ENCODE measurements around the gene CDT1.
"Not testable (repeated sequence)": the region's sequence is repeated elsewhere in the genome, so short reads cannot be mapped to it uniquely, and the experiment has no call there.

CDT1 gene

DNA sequence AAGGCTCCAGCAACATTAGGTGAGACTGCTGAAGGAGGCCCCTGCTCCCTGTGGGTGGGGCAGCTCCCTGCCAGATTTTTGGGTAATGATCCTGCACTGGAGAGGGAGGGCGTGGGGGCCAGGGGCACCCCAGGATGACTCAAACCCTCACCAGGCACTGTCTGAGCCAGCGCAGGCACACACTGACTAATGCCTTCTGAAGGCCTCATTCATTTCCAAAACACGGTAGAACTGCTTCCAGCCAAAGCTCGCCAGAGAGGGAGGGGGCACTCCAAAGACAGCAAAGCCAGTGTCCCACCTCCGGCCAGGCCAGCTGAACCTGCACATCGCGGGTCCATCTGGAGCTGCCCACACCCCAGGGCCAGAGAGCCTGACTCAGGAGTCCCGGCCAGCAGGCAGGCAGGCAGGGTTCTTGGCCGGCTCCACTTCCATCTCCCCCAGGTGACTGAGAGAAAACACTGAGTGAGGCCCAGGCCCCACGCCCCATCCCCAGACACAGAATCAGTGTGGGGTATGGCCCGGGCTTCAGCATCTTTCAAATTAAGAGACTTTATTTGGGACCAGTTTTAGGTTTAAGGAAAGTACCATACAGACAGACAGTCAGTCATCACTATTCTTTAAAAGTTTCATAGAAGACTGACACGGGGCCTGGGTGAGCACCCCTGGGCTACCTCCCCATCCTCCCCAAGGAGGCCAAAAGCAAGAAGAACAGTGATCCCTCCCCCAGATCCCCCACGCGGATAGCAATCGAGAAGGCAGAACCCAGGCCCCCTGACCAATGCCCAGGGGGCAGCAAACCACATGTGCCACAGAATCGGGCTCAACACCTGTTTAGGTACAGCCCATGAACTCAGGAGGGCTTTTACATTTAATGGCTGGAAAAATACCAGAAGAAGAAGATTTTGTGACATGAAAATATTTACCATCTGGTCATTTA is 20.9 kb upstream of the CDT1 start:
- in situ Hi-C loops (cut with MboI; ENCODE audit: low sequenced_read_pairs) = no loop called here

DNA sequence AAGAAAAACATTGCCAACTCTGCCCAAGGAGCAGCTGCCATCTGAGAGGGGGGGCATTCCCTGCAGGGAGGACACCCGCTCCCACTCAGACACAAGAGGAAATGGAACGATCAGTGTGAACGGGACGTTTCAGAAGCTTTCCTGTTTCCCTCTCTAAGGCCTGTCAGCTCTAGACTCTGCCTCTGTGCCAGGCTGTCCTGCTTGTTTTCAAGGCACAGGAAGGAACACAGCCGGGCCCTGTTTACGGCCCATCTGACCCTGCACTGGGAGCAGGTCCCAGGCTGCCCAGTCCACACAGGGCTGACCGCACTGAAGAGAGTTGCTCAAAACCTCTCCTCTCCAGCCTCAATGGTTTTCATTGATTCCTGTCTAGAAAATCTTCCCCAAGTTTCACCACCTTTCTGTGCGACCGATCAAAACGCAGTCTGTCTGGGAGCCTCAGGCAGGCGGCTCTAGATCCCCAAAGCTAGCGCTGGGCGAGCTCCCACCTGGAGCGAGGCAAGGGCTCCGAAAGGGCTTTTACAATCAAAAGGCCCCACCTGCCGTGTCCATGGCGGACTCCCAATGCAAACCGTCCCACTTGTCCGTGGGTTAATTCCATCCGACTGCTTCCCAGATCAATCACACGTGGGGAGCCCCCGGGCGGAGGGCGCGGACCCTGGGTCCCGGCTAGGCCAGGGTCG is 20.1 kb upstream of the CDT1 start:
- in situ Hi-C loops (cut with MboI; ENCODE audit: low sequenced_read_pairs) = no loop called here

DNA sequence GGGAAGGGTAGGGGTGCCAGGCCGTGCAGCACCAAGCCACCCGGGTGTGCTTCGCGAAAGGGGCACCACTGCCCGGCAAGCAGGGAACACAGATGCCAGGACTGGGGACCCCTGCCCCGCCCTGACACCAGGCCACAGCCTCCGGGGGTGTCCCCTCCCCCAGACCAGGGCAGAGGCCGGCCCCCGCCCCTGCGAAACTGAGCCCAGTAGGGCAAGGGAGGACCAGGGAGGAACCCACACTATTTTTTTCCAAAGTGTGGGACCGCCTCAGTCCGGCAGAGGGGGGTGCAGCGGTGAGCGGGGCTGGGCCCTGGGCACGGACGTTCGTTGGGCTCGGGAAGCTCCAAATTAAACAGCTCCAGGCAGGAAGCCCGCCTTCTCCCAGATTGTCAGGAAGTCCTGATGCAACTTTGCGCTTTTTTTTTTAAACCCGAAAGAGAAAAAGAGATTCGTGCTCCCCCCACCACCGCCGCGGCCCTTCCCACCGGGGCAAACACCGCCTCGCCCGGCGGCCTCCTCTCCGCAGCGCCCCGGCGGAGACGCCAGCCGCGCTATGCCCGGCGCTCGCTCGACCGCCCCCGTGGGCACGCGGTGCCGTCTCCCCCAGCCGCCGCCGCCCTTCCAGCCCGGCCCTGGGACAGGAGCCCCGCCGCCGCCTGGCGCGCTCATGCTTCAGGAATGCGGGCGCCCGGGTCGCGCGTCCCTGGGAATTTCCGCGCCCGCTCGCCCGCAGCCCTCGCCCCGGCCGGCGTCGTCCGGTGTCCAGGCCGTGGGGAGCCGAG is 19.3 kb upstream of the CDT1 start:
- in situ Hi-C loops (cut with MboI; ENCODE audit: low sequenced_read_pairs) = no loop called here

DNA sequence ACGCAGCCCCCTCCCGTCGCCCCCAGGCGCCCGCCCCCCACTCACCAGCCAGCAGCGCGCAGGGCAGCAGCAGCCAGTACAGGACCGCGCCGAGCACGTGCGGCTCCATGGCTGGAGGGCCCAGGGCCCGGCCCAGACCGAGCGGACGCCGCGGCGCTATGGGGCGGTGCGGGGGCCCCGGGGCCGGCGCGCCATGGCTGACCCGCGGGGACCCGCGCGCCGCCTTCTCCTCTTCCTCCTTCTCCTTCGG is 18.8 kb upstream of the CDT1 start:
- in situ Hi-C loops (cut with MboI; ENCODE audit: low sequenced_read_pairs) = no loop called here

DNA sequence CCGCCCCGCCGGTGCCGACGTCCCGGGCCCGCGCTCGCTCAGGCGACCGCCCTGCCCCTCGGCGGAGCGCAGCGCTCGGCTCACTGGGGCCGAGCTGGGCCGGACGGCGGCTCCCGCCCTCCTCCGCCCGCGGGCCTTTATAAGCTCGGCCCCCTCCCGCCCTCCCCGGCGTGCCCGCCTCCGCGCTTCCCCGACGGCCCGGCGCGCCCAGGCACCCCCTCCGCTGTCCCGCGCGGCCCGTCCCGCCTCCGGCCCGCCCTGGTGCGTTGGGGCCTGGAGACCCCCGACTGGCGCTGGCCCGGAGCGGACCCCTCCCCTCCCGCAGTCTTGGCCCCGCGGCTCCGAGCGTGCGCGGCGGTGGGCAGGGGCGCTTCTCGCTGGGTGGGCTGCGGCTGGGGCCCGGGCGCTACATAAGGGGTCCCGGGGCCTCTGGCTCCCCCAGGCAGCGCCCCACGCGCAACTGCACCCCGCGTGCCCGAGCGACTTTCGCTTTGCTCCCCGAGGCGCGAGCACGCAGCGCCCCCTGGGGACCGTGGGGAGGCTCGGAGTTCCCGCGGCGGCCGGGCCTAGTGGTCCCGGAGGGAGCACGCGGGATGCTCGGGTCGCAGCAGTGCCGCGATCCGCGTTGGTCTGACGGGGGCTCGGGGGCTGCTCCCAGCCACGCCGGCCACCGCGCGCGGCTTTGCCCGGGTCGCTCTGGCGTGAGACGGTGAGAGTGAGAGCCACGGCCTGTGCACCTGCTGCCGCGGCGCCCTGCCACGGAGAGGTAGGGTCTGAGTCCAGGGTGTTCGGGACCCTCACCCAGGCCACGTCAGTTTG is 18.3 kb upstream of the CDT1 start, which contains the start of gene PIEZO1:
Gene PIEZO1 (minus strand): TSS at position 115 of the 819 bp plus-strand sequence. CDS start 256 bp downstream, outside the sequence.
- in situ Hi-C loops (cut with MboI; ENCODE audit: low sequenced_read_pairs) = no loop called here

DNA sequence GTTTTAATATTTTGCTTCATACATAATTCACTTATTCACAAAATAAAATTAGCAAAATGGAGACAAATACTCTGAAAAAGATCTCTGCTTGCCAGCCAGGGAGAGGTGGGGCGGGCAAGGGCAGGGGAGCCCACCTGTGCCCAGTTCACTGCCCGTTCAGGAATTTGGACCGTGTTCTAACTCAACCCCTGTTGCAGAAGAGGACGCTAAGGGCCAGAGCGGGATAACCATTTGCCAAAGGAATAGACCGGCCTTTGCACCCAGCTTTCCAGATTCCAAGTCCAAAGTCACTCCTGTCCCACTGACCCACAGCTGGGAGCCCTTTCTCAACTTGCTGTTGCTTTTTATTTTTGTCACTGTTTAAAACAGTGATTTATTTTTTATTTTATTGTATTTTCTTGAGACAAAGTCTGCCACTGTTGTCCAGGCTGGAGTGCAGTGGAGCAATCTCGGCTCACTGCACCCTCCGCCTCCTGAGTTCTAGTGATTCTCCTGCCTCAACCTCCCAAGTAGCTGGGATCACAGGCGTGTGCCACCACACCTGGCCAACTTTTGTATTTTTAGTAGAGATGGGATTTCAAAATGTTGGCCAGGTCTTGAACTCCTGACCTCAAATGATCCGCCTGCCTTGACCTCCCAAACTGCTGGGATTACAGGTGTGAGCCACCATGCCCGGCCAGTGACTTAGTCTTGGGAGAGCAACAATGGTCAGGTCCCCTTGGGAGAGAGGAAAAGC is 15.8 kb upstream of the CDT1 start:
- in situ Hi-C loops (cut with MboI; ENCODE audit: low sequenced_read_pairs) = no loop called here

DNA sequence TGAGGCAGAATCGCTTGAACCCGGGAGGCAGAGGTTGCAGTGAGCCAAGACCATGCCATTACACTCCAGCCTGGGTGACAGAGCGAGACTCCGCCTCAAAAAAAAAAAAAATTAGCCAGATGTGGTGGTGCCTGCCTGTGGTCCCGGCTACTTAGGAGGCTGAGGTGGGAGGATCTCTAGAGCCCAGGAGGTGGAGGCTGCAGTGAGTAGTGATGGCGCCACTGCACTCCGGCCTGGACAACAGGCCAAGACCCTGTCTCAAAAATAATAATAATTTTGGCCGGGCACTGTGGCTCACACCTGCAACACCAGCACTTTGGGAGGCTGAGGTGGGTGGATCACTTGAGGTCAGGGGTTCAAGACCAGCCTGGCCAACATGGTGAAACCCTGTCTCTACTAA is 14.8 kb upstream of the CDT1 start:
- in situ Hi-C loops (cut with MboI; ENCODE audit: low sequenced_read_pairs) = not testable (repeated sequence)

DNA sequence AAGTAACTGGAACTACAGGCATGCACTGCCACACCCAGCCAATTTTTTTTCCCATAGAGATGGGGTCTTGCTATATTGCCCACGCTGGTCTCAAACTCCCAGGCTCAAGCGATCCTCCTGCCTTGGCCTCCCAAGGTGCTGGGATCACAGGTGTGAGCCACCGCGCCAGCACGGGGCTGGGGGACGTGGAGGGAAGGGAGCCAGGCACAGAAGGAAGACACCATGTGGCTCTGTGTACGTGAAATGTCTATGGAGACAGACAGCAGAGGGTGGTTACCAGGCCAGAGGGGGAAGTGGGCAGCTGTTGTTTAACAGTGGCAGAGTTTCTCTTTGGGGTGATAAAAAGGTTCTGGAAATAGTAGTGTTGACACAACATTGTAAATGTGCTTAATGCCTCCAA is 14.0 kb upstream of the CDT1 start:
- in situ Hi-C loops (cut with MboI; ENCODE audit: low sequenced_read_pairs) = no loop called here

DNA sequence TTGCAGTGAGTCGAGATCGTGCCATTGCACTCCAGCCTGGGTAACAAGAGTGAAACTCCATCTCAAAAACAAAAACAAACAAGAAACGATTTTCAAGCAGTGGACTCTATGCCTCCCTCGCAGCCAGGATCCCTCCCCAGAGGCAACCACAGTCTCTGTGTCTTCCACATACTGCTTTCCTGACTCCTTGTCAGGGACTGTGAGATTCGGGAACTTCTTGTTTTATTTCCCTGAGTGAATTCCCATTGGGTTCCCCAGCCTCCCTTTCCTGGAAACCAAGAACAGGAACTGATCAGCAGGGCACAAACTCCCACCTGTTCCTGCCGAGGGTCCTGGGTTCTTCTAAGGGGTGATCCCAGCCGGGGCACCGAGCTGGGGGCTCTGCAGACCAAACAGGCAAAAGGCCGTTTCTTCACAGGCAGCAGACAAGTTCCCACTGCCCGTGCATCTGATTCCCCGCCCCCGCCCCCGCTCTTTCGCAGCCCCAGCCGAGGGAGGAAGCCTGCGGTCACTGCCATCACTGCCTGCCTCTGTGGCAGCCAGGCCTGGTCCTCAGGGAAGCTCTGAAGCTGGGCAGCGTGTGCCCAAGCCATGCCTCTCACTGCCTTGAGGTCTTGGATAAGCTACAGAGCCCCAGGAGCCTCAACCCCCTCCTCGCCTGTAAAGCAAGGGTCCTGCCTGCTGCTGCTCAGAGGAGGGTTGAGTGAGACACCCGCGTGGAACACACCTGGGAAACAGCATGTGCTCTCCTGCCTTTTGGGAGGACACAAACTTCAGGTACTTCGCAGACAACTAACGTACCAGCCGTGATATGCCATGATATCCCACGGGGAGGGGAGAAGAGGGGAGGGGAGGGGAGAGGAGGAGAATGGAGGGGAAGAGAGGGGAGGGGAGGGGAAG is 13.0 kb upstream of the CDT1 start:
- in situ Hi-C loops (cut with MboI; ENCODE audit: low sequenced_read_pairs) = no loop called here

DNA sequence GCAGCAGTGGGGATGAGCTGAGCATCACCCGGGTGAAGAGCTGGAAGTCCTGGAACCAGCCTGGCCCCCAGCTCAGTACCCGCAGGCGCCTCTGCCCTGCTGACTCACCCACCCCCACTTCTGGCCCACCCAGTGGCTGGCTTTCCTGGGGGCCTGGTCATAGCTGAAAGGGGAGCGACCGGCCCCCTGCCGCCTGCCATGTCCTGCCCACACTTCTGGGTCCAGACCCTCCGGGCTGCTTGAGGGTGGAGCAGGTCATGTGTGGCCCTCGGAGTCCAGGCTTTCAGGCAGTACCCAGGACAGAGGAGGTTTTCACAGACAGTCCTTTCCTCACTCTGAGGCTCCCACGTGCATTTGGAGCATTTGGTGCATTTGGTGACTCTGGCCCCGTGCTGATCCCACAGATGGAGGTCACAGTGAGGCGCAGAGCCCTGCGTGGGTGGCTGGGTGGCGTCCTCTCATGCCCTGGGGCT is 11.5 kb upstream of the CDT1 start:
- in situ Hi-C loops (cut with MboI; ENCODE audit: low sequenced_read_pairs) = no loop called here

DNA sequence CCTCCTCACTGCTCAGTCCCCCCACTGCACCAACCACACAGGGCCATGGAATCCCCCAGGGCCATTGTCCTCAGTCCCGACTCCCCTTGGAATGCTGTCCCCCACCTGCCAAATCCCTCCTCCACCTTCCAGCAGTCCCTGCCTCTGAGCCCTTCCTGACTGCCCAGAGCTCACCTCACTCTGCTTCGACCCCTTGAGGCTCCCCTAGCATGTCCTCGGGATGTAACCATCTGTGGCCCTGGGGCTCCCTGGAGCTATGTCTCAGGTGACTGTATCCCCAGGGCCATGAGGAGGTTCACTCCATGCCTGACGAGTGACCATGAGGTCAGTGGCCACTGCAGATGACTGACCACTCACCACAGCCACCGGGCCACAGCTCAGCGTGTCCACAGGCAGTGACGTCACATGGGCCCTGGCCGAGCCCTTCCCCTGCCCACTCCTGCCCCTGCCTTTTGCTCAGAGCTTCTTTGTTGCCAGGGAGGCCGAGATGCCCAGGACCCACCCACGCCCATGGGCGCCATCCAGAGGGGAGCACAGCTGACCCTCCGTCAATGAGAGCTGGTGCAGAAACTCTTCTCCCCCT is 10.8 kb upstream of the CDT1 start:
- in situ Hi-C loops (cut with MboI; ENCODE audit: low sequenced_read_pairs) = no loop called here

DNA sequence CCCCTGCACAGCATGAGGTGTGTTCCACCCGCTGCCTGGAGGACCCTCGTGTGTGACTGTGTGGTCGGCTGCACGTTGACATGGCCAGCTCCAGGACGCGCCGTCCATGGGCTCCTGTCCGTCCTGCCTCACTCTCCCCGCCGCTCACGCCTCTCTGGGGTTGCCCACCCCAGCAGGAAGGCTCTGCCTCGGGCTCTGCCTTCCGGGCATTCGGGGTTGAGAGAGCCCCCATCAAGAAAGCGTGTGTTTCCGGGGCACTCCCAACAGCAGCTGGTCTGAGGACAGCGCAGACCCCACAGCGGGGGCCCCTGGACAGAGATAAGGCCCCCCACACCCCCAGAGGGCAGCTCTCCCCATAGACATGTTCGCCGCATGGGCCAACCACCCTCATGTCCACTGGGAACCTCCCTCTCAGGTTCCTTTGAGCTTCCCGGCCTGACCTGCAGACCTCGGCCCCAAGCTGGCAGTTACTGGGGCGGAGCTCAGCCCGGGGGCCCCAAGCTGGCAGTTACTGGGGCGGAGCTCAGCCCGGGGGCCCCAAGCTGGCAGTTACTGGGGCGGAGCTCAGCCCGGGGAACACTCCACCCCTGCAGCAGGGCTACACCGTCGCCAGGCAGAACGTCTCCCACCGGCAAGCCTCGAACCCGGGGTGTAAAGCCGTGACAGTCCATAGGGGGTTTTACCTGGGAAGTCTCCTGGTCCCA is 10.2 kb upstream of the CDT1 start:
- in situ Hi-C loops (cut with MboI; ENCODE audit: low sequenced_read_pairs) = no loop called here

DNA sequence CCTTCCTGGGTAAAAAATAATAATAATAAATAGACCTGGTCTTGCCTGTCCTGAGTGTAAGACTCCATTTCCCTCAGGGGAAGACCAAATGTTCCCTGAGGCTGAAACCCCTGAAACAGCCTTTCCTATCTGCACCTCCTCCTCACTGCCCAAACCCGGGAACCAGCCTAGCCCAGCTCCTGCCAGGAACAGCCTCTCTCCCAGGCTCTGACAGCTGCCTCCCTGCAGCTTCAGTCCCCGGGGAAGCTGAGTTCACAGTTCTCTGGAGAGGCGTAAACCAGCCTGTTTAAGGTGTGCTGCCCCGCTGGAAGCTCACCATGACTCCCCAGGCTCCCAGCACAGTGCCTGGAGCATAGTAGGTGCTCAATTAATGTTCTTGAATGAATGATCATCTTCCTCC is 7.3 kb upstream of the CDT1 start:
- in situ Hi-C loops (cut with MboI; ENCODE audit: low sequenced_read_pairs) = no loop called here

DNA sequence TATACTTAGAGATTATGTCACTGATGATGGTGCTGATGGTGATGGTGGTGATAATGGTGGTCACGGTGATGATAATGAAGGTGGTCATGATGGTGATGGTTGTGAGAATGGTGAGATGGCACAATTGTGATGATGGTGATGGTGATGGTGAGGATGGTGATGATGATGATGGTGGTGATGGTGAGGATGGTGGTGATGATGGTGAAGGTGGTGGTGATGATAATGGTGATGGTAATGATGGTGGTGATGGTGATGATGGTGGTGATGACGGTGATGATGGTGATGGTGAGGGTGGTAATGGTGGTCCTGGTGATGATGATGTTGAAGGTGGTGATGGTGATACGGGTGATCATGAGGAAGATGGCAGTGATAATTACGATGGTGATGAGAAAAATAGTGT is 5.5 kb upstream of the CDT1 start:
- in situ Hi-C loops (cut with MboI; ENCODE audit: low sequenced_read_pairs) = no loop called here

DNA sequence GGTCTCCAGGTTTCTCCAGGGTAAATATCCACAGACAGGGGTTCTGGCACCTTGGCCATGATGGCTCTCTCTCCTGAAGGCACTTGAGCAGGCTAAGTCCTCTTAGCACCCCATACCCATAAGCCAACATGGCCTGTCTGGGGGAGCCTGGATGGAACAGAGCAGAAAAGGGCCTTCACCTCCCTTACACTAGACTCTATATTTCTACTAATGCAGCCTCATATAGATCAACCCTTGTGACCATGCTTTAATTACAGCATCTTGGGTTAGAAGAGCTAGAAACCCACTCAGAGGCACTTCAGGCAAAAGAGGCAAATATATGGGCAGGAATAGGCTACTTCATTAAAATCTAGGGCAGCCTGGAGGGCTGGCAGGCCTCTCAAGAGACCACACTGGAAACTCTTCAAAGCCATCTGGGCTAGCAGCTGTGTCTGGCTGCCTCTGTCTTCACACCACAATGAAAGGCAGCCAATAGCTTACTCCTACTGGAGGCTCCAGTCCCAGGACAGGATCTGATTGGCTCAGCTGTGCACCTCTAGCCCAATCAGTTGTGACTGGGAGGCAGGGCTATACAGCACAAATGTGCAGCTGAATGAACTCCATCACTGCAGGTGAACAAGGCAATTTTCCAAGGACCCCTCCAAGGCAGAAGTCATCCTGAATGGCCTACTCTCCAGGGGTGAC is 4.7 kb upstream of the CDT1 start:
- in situ Hi-C loops (cut with MboI; ENCODE audit: low sequenced_read_pairs) = no loop called here

DNA sequence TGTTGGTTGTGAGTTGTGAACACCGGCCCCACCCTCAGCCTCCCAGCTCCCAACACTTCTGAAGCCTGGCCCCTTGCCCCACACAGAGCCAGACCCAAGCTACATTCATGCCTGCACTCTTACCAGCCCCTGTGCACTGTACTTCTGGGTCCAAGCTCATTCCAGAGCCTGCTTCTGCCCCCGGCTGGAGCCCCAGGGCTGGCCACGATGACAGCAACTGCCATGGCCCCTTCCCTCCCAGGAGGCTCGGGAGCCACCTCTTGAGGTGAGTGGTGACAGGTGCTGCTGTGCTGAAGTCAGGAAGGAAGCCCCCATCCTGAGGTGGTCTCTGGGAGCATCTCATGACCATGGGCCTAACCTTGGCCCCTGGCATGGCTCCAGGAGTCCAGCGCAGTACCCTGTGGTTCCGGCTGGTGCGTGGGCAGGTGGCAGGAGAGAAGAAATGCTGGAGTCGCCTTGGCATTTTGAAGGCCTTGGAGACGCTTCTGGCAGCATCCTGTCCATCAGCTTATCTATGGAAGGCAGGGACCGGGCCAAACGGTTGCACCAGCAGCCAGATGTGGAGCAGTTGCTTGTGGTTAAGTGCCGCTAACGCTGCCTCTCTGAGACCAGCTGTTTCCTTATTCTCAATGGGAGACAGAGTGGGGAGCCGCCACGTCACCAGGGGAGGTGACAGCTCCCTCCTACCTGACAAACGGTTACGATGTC is 3.9 kb upstream of the CDT1 start:
- in situ Hi-C loops (cut with MboI; ENCODE audit: low sequenced_read_pairs) = no loop called here

DNA sequence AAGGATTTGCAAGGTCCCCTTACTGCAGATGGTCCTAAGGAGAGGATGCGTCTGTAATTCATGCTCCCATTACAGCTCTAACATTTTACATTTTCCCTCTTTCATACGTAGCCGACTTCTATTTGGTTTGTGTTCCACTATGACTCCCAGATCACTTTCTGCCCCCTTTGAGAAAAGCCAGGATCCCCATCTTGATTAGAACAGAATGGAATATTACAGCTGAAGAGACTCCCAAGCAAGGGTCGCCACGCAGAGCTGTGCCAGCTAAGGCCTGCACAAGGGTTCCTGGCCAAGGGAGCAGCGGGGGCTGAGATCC is 3.4 kb upstream of the CDT1 start:
- in situ Hi-C loops (cut with MboI; ENCODE audit: low sequenced_read_pairs) = no loop called here

Data from HL-60/S4 (cell line).